BJ (cell line): ENCODE results near the gene PINLYP. TPM values are rescaled to one million over a fixed set of nuclear protein-coding genes. Genes with fewer than 3 reads are reported as not detected.

Experiments used
- CTCF ChIA-PET: fragments of 350-600 bp; formaldehyde crosslinking; extraction: SDS; loops from one replicate; lab custom pipeline; 2021; ENCODE audit warnings: antibody characterized with exemption, inconsistent platforms; lab: Yijun Ruan, JAX
- POLR2A ChIA-PET: fragments of 300-600 bp; sonication (Branson Sonifier 250); formaldehyde crosslinking; extraction: SDS; loops from one replicate; lab custom pipeline; 2021; ENCODE audit warnings: antibody characterized with exemption; lab: Charles Lee
- DNase-seq: peaks from one replicate; pipeline ENCODE4 v3.0.0-alpha.2; 2011; ENCODE audit warnings: low read depth
- H3K27me3 ChIP-seq: 2 replicates; pipeline ENCODE4 v1.6.0; 2011; ENCODE audit warnings: low read length; ENCODE audit not compliant: control insufficient read depth, insufficient read depth
- H3K36me3 ChIP-seq: 2 replicates; pipeline ENCODE4 v1.5.1; 2011; ENCODE audit warnings: low read length; ENCODE audit not compliant: control insufficient read depth, insufficient read depth
- H3K4me3 ChIP-seq: 2 replicates; pipeline ENCODE4 v1.5.1; 2011; ENCODE audit warnings: low read depth, mild to moderate bottlenecking, control low read depth, low read length
- polyA plus RNA-seq: library from polyadenylated mRNA; depleted of rRNA; stranded (reverse); fragments of >200 nt; gene quantifications from 2 replicates; pipeline ENCODE4 v1.2.3, GENCODE V29; 2011
- TF ChIP-seq, protein P1 (sequence below): IDR thresholded peaks from 2 replicates; pipeline ENCODE4 v1.5.1; 2011; ENCODE audit warnings: low read depth, mild to moderate bottlenecking, control low read depth, inconsistent platforms, low read length, moderate library complexity; ENCODE audit not compliant: insufficient read depth

PINLYP gene
- polyA plus RNA-seq, 1 experiment: 2.2 TPM

DNA sequence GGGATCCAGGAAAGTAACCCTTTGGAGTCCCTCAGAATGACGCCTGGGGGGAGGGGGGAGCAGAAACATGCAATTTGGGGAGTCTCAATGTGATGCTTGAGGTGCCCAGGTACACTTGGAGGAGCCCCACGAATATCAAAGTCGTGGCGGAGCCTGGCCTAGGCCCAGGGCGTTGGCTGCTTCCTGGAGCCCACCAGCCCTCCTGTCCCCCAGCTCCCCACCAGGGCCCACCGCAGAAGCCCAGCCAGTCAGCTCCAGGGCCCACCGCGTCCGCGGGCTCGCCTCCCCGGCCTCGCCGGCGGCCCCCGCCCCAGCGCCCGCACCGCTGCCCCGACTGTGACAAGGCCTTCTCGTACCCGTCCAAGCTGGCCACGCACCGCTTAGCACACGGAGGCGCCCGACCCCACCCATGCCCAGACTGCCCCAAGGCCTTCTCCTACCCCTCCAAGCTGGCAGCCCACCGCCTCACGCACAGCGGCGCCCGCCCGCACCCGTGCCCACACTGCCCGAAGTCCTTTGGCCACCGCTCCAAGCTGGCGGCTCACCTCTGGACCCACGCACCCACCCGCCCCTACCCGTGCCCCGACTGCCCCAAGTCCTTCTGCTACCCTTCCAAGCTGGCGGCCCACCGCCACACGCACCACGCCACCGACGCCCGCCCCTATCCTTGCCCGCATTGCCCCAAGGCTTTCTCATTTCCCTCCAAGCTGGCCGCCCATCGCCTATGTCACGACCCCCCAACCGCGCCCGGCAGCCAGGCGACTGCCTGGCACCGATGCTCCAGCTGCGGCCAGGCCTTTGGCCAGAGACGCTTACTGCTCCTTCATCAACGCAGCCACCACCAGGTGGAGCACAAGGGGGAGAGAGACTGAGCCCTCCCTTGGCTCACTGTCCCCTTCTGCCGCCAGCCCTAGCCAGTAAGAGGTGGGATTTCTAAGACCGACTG lies 40.5 kb upstream of the PINLYP start:
- CTCF ChIA-PET: interaction anchor here (0.9 to 4.7 kb wide), 14 partner anchors 10 to 343 kb away, joined by 3 to 43 read pairs (median 4); partner anchors contain the start of genes IRGQ, XRCC1 and ZNF576
- Histone ChIP-seq H3K27me3 (no peaks in the 10 kb centered on the region), H3K4me3 (no peak overlapping the region), H3K36me3 (no peaks in the 10 kb centered on the region; the same call in 1 of the 2 replicates)
- DNase-seq: no peak
- POLR2A ChIA-PET: no interaction called here
- TF ChIP-seq, protein P1, sequence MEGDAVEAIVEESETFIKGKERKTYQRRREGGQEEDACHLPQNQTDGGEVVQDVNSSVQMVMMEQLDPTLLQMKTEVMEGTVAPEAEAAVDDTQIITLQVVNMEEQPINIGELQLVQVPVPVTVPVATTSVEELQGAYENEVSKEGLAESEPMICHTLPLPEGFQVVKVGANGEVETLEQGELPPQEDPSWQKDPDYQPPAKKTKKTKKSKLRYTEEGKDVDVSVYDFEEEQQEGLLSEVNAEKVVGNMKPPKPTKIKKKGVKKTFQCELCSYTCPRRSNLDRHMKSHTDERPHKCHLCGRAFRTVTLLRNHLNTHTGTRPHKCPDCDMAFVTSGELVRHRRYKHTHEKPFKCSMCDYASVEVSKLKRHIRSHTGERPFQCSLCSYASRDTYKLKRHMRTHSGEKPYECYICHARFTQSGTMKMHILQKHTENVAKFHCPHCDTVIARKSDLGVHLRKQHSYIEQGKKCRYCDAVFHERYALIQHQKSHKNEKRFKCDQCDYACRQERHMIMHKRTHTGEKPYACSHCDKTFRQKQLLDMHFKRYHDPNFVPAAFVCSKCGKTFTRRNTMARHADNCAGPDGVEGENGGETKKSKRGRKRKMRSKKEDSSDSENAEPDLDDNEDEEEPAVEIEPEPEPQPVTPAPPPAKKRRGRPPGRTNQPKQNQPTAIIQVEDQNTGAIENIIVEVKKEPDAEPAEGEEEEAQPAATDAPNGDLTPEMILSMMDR: peak; percentile 72

DNA sequence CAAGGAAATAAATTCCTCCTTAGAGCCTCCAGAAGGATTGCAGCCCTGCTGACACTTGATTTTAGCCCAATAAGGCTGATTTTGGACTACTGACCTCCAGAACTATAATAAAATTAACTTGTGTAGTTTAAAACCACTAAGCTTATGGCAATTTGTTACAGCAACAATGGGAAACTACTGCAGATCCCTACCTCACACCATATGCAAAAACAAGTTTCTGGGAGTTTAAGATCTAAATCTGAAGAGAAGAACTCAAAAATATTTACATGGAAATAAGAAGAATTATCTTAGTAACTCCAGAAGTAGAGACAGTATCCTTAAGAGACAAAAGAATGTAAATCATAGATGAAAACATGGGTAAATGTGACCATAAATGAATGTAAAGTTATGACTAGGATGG lies 36.7 kb upstream of the PINLYP start:
- Histone ChIP-seq H3K4me3 (no peak overlapping the region), H3K36me3 (peaks cover 9% of the 10 kb centered on the region), H3K27me3 (no peaks in the 10 kb centered on the region)
- no peak for DNase-seq
- TF ChIP-seq, protein P1: no peak
- ChIA-PET POLR2A (no interaction called here), CTCF (interaction anchor here (1.2 kb wide), 1 partner anchor 36 kb away, joined by 3 read pairs; the partner anchor contains the start of gene XRCC1)

- DNase-seq: no peak
- Histone ChIP-seq H3K36me3 (peaks cover 11% of the 10 kb centered on the region), H3K27me3 (no peaks in the 10 kb centered on the region), H3K4me3 (no peak overlapping the region)
- TF ChIP-seq, protein P1: no peak
- ChIA-PET CTCF (no interaction called here), POLR2A (no interaction called here)
Measured at GRCh38 chr19:43540381-43540780, 35.2 kb upstream of the PINLYP start.

- DNase-seq: no peak
- peaks cover 16% of the 10 kb centered on the region for H3K36me3 ChIP-seq
- TF ChIP-seq, protein P1: no peak
- no peak overlapping the region for H3K4me3 ChIP-seq
- CTCF ChIA-PET: interaction anchor here (2.3 kb wide), 1 partner anchor 13 kb away, joined by 7 read pairs; no protein-coding TSS in a partner anchor
- H3K27me3 ChIP-seq: no peaks in the 10 kb centered on the region
- POLR2A ChIA-PET: no interaction called here
Measured at GRCh38 chr19:43541920-43542650, 33.5 kb upstream of the PINLYP start.

GRCh38 chr19:43544077-43544476 lies 31.5 kb upstream of the PINLYP start:
- TF ChIP-seq, protein P1: no peak
- Histone ChIP-seq H3K27me3 (no peaks in the 10 kb centered on the region), H3K36me3 (peaks cover 16% of the 10 kb centered on the region), H3K4me3 (no peak overlapping the region)
- ChIA-PET CTCF (interaction anchor here (0.8 to 2.3 kb wide), 3 partner anchors 11 to 14 kb away, joined by 3 to 7 read pairs (median 4); no protein-coding TSS in a partner anchor), POLR2A (no interaction called here)
- no peak for DNase-seq
